ENCODE results near the gene SSBP3.

Gene SSBP3

GRCh38 chr1:54405898-54406293 is 298 bp downstream of the SSBP3 start:
- no peak for DNase-seq (ENCODE audit: low spot score)
- in situ Hi-C loops (cut with MboI; ENCODE audit: low sequenced_read_pairs, unreplicated experiment): no loop called here
- no peak for TF ChIP-seq CTCF (IDR thresholded peaks at IDR 0.05; ENCODE audit: borderline replicate concordance, control extremely low read depth, extremely low read depth, insufficient read depth, missing control alignments)

DNA sequence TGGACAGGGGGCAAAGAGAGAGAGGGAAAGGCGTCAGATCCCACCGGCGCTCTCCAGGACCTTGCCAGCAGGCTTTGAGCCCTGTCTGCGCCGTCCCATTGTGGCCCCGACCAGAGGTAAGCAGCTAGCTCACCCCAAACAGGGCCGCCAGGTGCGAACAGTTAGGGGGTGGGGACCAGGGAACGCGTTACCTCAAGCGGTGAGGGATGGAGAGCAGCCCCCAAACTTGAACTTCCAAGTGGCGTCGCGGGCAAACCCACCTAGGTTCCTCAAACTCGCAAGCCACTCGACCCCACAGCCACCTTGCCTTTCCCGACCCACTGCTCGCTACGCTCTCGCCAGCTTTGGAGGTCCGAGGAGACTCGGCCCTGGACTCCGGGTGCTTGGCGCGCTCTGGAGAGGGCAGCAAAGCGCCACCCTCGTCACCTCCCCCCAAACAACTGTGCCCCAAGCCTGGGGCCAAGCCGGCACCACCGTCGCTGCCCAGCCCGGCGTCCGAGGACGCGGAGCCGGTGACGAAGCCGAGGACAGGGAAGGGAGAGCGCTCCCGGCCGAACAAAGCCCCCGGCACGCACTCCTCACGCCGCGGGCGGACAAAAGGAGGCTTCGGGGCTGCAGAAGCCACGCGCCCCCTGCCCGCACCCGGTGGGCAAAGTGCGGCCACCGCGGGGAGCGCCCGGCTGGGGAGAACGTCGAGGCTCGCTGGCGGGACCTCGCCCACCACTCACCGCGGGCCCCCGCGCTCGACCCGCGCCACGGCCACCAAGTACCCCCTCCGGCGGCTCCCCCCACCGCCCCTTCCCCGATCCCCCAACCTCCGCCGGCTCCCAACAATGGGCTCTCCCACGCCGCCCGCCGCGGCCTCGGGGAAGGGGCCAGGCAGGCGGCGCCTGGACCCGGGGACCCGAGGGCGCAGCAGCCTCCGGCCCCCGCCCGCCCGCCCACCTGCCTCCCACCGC is 976 bp downstream of the SSBP3 start:
- in situ Hi-C loops (cut with MboI; ENCODE audit: low sequenced_read_pairs, unreplicated experiment): no loop called here
- peak; percentile 20 for TF ChIP-seq CTCF (IDR thresholded peaks at IDR 0.05; ENCODE audit: borderline replicate concordance, control extremely low read depth, extremely low read depth, insufficient read depth, missing control alignments)
- peak; percentile 41 for DNase-seq (ENCODE audit: low spot score)

DNA sequence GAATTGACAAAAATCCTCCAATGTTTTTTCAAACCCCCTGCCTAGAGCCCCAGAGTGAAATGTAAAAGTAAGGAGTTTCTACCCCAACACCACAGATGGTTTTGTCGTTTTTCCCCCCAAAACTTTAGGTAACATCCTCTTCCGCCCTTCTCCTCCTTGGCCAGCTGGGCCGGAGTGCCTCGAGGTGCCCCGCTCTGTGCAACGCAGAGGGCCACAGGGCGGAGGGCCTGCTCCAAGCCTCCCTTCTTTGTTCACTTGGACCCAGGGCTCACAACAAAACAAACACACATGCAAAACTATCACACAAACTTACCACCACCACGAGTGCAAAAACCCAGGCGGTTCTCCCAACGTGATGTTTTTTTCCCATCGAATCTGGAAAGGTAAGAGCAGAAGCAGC is 1.9 kb downstream of the SSBP3 start:
- in situ Hi-C loops (cut with MboI; ENCODE audit: low sequenced_read_pairs, unreplicated experiment): no loop called here
- DNase-seq (ENCODE audit: low spot score): no peak
- TF ChIP-seq CTCF (IDR thresholded peaks at IDR 0.05; ENCODE audit: borderline replicate concordance, control extremely low read depth, extremely low read depth, insufficient read depth, missing control alignments): no peak

- TF ChIP-seq CTCF (IDR thresholded peaks at IDR 0.05; ENCODE audit: borderline replicate concordance, control extremely low read depth, extremely low read depth, insufficient read depth, missing control alignments): no peak
- in situ Hi-C loops (cut with MboI; ENCODE audit: low sequenced_read_pairs, unreplicated experiment): no loop called here
- no peak for DNase-seq (ENCODE audit: low spot score)
Observed at GRCh38 chr1:54403808-54404261, 2.4 kb downstream of the SSBP3 start.

DNA sequence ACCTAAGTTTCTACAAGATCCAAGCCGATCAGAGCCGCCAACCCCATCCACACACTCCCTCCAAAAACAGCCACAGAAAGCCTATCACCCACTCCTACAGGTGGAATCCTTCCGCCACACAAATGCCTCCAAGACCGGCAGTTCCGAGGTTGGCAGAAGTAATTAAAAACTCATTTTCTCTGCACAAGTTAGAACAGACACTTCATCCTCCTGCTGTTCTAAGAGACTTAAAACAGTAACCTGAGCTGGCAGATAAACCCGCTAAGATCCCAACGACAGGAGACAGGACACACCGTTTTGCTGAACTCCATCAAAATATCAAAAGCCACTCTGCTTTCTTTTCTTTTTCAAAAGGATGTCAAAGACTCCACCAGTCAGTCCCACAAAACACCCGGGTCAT is 2.8 kb downstream of the SSBP3 start:
- DNase-seq (ENCODE audit: low spot score): no peak
- in situ Hi-C loops (cut with MboI; ENCODE audit: low sequenced_read_pairs, unreplicated experiment): no loop called here
- no peak for TF ChIP-seq CTCF (IDR thresholded peaks at IDR 0.05; ENCODE audit: borderline replicate concordance, control extremely low read depth, extremely low read depth, insufficient read depth, missing control alignments)

GRCh38 chr1:54402896-54403295 is 3.3 kb downstream of the SSBP3 start:
- no peak for DNase-seq (ENCODE audit: low spot score)
- no peak for TF ChIP-seq CTCF (IDR thresholded peaks at IDR 0.05; ENCODE audit: borderline replicate concordance, control extremely low read depth, extremely low read depth, insufficient read depth, missing control alignments)
- in situ Hi-C loops (cut with MboI; ENCODE audit: low sequenced_read_pairs, unreplicated experiment): no loop called here

Measured in GM13976 (cell line).